Measurements from ENCODE around the gene ICAM4. TPM values are rescaled to one million over a fixed set of nuclear protein-coding genes. Genes with fewer than 3 reads are reported as not detected.

Gene ICAM4
- total RNA-seq, 1 donor from 2014 or later = 0.95 TPM

- peaks cover 20% of the 10 kb centered on the region for H3K4me1 Mint-ChIP-seq
- no peaks in the 10 kb centered on the region for H3K9me3 Mint-ChIP-seq
- no peaks in the 10 kb centered on the region for H3K27me3 Mint-ChIP-seq
- ChIA-PET POLR2A (interaction anchor here (0.6 kb wide), 1 partner anchor 124 kb away, joined by 3 read pairs; no protein-coding TSS in a partner anchor), CTCF (interaction anchor here (1.3 to 6.4 kb wide), 3 partner anchors 12 to 125 kb away, joined by 3 to 211 read pairs (median 16); no protein-coding TSS in a partner anchor)
- no peak for ATAC-seq (ENCODE audit: low read depth)
- peaks cover 2% of the 10 kb centered on the region for H3K36me3 Mint-ChIP-seq (ENCODE audit: low read depth)
- DNase-seq = no peak
- no peak overlapping the region for H3K27ac Mint-ChIP-seq
- TF ChIP-seq CTCF (IDR thresholded peaks at IDR 0.05) = no peak
- intact Hi-C loops (cut with micrococcal nuclease) = no loop called here
- no peak overlapping the region for H3K4me3 Mint-ChIP-seq
Observed at GRCh38 chr19:10266706-10267105, 20.0 kb upstream of the ICAM4 start.

GRCh38 chr19:10268071-10268470 is 18.7 kb upstream of the ICAM4 start:
- H3K4me3 Mint-ChIP-seq = no peak overlapping the region
- intact Hi-C loops (cut with micrococcal nuclease) = no loop called here
- TF ChIP-seq CTCF (IDR thresholded peaks at IDR 0.05) = no peak
- ATAC-seq (ENCODE audit: low read depth) (no peak), DNase-seq (no peak)
- no peaks in the 10 kb centered on the region for H3K27me3 Mint-ChIP-seq
- no peaks in the 10 kb centered on the region for H3K9me3 Mint-ChIP-seq
- CTCF ChIA-PET = interaction anchor here (1.0 to 6.4 kb wide), 4 partner anchors 9 to 337 kb away, joined by 3 to 211 read pairs (median 34); no protein-coding TSS in a partner anchor
- peaks cover 32% of the 10 kb centered on the region for H3K4me1 Mint-ChIP-seq
- H3K36me3 Mint-ChIP-seq (ENCODE audit: low read depth) = peaks cover 7% of the 10 kb centered on the region
- POLR2A ChIA-PET = interaction anchor here (4.1 to 4.3 kb wide), 2 partner anchors 9 to 111 kb away, joined by 20 to 64 read pairs; partner anchors contain the start of gene TYK2
- H3K27ac Mint-ChIP-seq = no peak overlapping the region

- Mint-ChIP-seq H3K36me3 (ENCODE audit: low read depth) (peaks cover 13% of the 10 kb centered on the region), H3K27ac (peak overlapping the region; percentile 92), H3K9me3 (no peaks in the 10 kb centered on the region), H3K4me3 (peak overlapping the region; percentile 87), H3K4me1 (peaks cover 38% of the 10 kb centered on the region), H3K27me3 (no peaks in the 10 kb centered on the region)
- CTCF ChIA-PET = interaction anchor here (0.6 to 6.4 kb wide), 19 partner anchors 10 to 339 kb away, joined by 3 to 211 read pairs (median 7); partner anchors contain the start of genes ICAM5 and TYK2
- peak; percentile 88 for DNase-seq
- intact Hi-C loops (cut with micrococcal nuclease) = loop anchor here (1.0 to 2.0 kb wide), 7 partner anchors 10 to 156 kb away; partner anchors contain the start of genes ICAM5, RAVER1 and TYK2
- peak; percentile 48 for ATAC-seq (ENCODE audit: low read depth)
- peak; percentile 71 for TF ChIP-seq CTCF (IDR thresholded peaks at IDR 0.05)
- POLR2A ChIA-PET = interaction anchor here (0.6 to 5.7 kb wide), 19 partner anchors 10 to 218 kb away, joined by 3 to 128 read pairs (median 13); partner anchors contain the start of genes CDC37, FDX2, ICAM4 and ICAM5
Observed at GRCh38 chr19:10269333-10270179, 17.2 kb upstream of the ICAM4 start.

- intact Hi-C loops (cut with micrococcal nuclease) = loop anchor here (1.0 to 2.0 kb wide), 5 partner anchors 19 to 155 kb away; partner anchors contain the start of genes ICAM5, RAVER1 and TYK2
- Mint-ChIP-seq H3K4me3 (peak overlapping the region; percentile 87), H3K27me3 (no peaks in the 10 kb centered on the region), H3K4me1 (peaks cover 42% of the 10 kb centered on the region), H3K9me3 (no peaks in the 10 kb centered on the region), H3K36me3 (ENCODE audit: low read depth) (peaks cover 20% of the 10 kb centered on the region), H3K27ac (peak overlapping the region; percentile 92)
- ChIA-PET CTCF (interaction anchor here (0.9 to 6.4 kb wide), 14 partner anchors 10 to 165 kb away, joined by 3 to 211 read pairs (median 10); partner anchors contain the start of genes CDC37, ICAM5, RAVER1 and TYK2), POLR2A (interaction anchor here (0.7 to 5.7 kb wide), 26 partner anchors 10 to 431 kb away, joined by 3 to 128 read pairs (median 10); partner anchors contain the start of genes CDC37, FDX2, ICAM4 and ICAM5)
- ATAC-seq (ENCODE audit: low read depth) (peak; percentile 59), DNase-seq (peak; percentile 80)
- no peak for TF ChIP-seq CTCF (IDR thresholded peaks at IDR 0.05)
Observed at GRCh38 chr19:10270180-10270615, 16.6 kb upstream of the ICAM4 start.
